ENCODE measurements around the gene ZNF350.
"Not testable (repeated sequence)": the region's sequence is repeated elsewhere in the genome, so short reads cannot be mapped to it uniquely, and the experiment has no call there.

ZNF350 gene

GRCh38 chr19:51959791-51960190, 26.8 kb downstream of the ZNF350 start:
- TF ChIP-seq CTCF (IDR thresholded peaks at IDR 0.05) = no peak
- no peak for TF ChIP-seq ZFX (IDR thresholded peaks at IDR 0.05; ENCODE audit: borderline replicate concordance)
- peak overlapping the region; percentile 41; the same call in 1 of the 2 replicates for H3K27ac ChIP-seq

DNA sequence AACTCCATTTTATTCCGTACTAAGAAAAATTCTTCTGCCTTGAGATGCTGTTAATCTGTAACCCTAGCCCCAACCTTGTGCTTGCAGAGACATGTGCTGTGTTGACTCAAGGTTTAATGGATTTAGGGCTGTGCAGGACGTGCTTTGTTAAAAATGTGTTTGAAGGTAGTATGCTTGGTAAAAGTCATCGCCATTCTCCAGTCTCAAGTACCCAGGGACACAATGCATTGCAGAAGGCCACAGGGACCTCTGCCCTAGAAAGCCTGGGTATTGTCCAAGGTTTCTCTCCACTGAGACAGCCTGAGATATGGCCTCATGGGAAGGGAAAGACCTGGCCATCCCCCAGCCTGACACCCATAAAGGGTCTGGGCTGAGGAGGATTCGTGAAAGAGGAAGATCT, 28.8 kb downstream of the ZNF350 start:
- H3K27ac ChIP-seq = not testable (repeated sequence)

- no peak for TF ChIP-seq ZFX (IDR thresholded peaks at IDR 0.05; ENCODE audit: borderline replicate concordance)
- TF ChIP-seq CTCF (IDR thresholded peaks at IDR 0.05) = no peak
- H3K27ac ChIP-seq = no peak overlapping the region
Measured at GRCh38 chr19:51948975-51949374, 37.7 kb downstream of the ZNF350 start.

- TF ChIP-seq CTCF (IDR thresholded peaks at IDR 0.05) (no peak), ZFX (IDR thresholded peaks at IDR 0.05; ENCODE audit: borderline replicate concordance) (no peak)
Measured at GRCh38 chr19:51946602-51947001, 40.0 kb downstream of the ZNF350 start.

DNA sequence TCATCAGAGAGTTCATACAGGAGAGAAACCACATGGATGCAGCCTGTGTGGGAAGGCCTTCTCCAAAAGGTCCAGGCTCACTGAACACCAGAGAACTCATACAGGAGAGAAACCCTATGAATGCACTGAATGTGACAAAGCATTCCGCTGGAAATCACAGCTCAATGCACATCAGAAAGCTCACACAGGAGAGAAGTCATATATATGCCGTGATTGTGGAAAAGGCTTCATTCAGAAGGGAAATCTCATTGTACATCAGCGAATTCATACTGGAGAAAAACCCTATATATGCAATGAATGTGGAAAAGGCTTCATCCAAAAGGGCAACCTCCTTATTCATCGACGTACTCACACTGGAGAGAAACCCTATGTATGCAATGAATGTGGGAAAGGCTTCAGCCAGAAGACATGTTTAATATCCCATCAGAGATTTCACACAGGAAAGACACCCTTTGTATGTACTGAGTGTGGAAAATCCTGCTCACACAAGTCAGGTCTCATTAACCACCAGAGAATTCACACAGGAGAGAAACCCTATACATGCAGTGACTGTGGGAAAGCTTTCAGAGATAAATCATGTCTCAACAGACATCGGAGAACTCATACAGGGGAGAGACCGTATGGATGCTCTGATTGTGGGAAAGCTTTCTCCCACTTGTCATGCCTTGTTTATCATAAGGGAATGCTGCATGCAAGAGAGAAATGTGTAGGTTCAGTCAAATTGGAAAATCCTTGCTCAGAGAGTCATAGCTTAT, 41.7 kb downstream of the ZNF350 start:
- no peak overlapping the region for H3K27ac ChIP-seq
- TF ChIP-seq CTCF (IDR thresholded peaks at IDR 0.05) = no peak
- TF ChIP-seq ZFX (IDR thresholded peaks at IDR 0.05; ENCODE audit: borderline replicate concordance) = no peak

More at GRCh38 chr19:51946602-51947001, 40.0 kb downstream of the ZNF350 start:
- H3K27ac ChIP-seq = no peak overlapping the region

DNA sequence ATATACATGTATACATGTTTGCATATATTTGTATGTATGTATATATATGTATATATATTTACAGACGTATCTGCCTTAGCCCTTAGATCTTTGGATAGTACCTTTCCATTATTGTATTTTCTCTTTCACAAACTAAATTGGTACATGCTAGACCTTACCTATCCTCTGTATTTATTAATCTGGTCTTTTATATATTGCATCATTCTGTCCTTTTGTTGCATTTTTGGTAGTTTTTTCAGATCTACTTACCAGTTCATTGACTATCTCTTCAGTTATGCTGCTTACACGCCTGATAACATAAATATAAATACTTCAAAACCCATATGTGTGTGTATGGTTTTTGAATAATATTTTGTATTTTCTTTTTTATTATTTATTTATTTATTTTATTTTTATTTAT, 47.7 kb downstream of the ZNF350 start:
- no peak overlapping the region for H3K27ac ChIP-seq
- TF ChIP-seq CTCF (IDR thresholded peaks at IDR 0.05) = no peak
- TF ChIP-seq ZFX (IDR thresholded peaks at IDR 0.05; ENCODE audit: borderline replicate concordance) = no peak

DNA sequence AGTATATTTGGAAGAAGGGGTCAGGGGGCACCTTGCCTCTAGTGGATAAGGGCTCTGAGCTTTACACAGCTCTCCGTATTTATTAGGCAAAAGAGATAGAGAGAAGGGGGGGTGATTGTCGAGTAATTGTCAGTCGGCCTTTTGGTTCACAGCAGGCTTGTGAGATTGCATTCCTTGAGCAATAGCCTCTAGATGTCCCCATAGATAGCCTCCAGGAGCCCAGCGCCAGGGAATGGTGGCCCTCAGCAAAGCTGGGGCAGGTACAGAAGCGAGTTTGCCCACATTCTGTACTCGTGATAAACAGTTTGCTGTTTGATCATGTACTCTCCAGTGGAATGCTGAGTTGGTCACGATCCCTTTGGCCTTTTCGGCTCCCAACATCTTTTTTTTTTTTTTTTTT, 54.7 kb downstream of the ZNF350 start:
- TF ChIP-seq CTCF (IDR thresholded peaks at IDR 0.05) = no peak
- no peak overlapping the region for H3K27ac ChIP-seq

DNA sequence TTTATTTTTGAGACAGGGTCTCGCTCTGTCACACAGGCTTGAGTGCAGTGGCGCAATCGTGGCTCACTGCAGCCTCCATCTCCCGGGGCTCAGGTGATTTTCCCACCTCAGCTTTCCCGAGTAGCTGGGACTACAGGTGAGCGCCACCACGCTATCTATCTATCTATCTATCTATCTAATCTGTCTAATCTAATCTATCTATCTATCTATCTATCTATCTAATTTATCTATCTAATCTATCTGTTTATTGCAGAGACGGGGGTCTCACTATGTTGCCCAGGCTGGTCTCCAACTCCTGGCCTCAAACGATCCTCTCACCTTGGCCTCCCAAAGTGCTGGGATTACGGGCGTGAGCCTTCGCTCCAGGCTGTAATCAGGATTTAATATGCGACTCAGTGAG, 58.8 kb downstream of the ZNF350 start:
- H3K27ac ChIP-seq = peak overlapping the region; percentile 81; the same call in 1 of the 2 replicates
- TF ChIP-seq ZFX (IDR thresholded peaks at IDR 0.05; ENCODE audit: borderline replicate concordance) = no peak

All from 22Rv1 (cell line).